Sigmoid colon (tissue), 7 donors: ENCODE results near the gene NEK2. TPM values are rescaled to one million over a fixed set of nuclear protein-coding genes. Genes with fewer than 3 reads are reported as not detected.

Source experiments
- DNase-seq: peaks from one replicate; pipeline ENCODE4 v3.0.0-alpha.2; 2019
- H3K27ac ChIP-seq, 4 donors: fragments of 200-600 bp; sonication (generic); one replicate each; pipeline ENCODE4 v1.5.1; 2016 to 2019; ENCODE audit warnings: mild to moderate bottlenecking in 1 of 4
- H3K27me3 ChIP-seq, 3 donors: fragments of 200-600 bp; sonication (generic); one replicate each; pipeline ENCODE4 v1.5.1; 2019; ENCODE audit warnings: mild to moderate bottlenecking in 1 of 3
- H3K36me3 ChIP-seq, 4 donors: fragments of 200-600 bp; sonication (generic); one replicate each; pipeline ENCODE4 v1.5.1; 2016 to 2019
- H3K4me1 ChIP-seq, 4 donors: fragments of 200-600 bp; sonication (generic); one replicate each; pipeline ENCODE4 v1.5.1; 2017 to 2019
- H3K4me3 ChIP-seq, 4 donors: fragments of 200-600 bp; sonication (generic); one replicate each; pipeline ENCODE4 v1.5.1; 2017 to 2019; ENCODE audit warnings: mild to moderate bottlenecking in 2 of 4, moderate library complexity in 1 of 4
- H3K9me3 ChIP-seq, 4 donors: fragments of 200-600 bp in 3 of 4; sonication (generic) in 3 of 4; one replicate each; pipeline versions ENCODE4 v1.5.1 to v1.6.1; 2013 to 2019
- EP300 ChIP-seq, 4 donors: sonication (generic); formaldehyde crosslinking; IDR thresholded peaks; one replicate each; pipeline ENCODE4 v1.6.1; 2017; ENCODE audit warnings: antibody characterized with exemption in 4 of 4
- POLR2A ChIP-seq, 2 donors: fragments of 450-650 bp; IDR thresholded peaks; one replicate each; pipeline ENCODE4 v1.6.1; 2016; ENCODE audit warnings: antibody characterized with exemption in 2 of 2, mild to moderate bottlenecking in 2 of 2, moderate library complexity in 2 of 2
- POLR2AphosphoS5 ChIP-seq, 4 donors: sonication (generic); formaldehyde crosslinking; IDR thresholded peaks; one replicate each; pipeline ENCODE4 v1.6.1; 2017; ENCODE audit warnings: antibody characterized with exemption in 4 of 4
- WGBS, 2 donors: extraction: QIAGEN DNeasy Blood & Tissue Kit; methylation state at CpG; one replicate each; pipeline ENCODE4 v1.1.7; 2013; 5-methylcytosine and 5-hydroxymethylcytosine counted together
- intact Hi-C: fragments of 100-400 bp; cut with DNase I; formaldehyde crosslinking; loops from one replicate; pipeline ENCODE4 v1.15.1; 2023
- polyA plus RNA-seq, 3 donors: library from polyadenylated mRNA; stranded (reverse); fragments of 200-250 nt; gene quantifications; one replicate each; pipeline ENCODE4 v1.2.3, GENCODE V29; 2013
- total RNA-seq, 4 donors: library from RNA; depleted of rRNA; stranded (reverse); fragments of >200 nt; gene quantifications; one replicate each; pipeline ENCODE4 v1.1.0, GENCODE V29; 2016
- TF ChIP-seq, protein P1 (sequence below), 4 experiments: fragments of 450-650 bp in 3 of 4; fragments of 200-600 bp in 1 of 4; IDR thresholded peaks; one replicate each; pipeline ENCODE4 v1.5.1; 2016 to 2019; ENCODE audit warnings: antibody characterized with exemption in 4 of 4, mild to moderate bottlenecking in 3 of 4, moderate library complexity in 2 of 4
- donor health status: healthy with polysubstance abuse.
- donor health status: Bipolar disorder and iron deficiency.
- donor health status: healthy.

Gene NEK2
- total and polyA plus RNA-seq, 7 donors = 0.41 to 11.5 (median 1.9) TPM; not detected in 2

DNA sequence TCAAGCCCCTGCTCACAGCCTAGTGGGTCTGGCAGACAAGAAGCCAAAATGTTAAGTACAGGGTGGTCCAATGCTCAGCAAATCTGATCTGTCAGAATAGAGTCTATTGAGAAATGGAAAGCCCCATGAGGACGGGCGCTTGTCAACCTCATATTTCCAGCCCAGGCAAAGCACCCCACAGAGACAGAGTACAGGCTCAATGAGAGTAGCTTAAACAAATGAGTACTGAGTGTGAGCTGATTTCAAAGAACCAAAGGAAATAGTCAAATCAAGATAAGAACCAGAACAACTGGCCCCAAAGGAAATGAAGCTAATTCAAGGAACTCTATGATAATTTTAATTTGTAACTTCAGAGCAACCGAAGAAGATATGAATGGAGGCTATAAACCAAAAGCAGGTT lies 51.9 kb downstream of the NEK2 start:
- no peak for DNase-seq
- WGBS, 2 donors = 63 to 73% methylated on average over 3 of the region's 3 CpGs
- Histone ChIP-seq H3K36me3 (no peaks in the 10 kb centered on the region), H3K9me3 (no peaks in the 10 kb centered on the region), H3K27me3 (no peaks in the 10 kb centered on the region), H3K4me1 (peaks cover 0 to 9% (median 3%) of the 10 kb centered on the region in 4 donors), H3K4me3 (no peak overlapping the region), H3K27ac (no peak overlapping the region)
- TF ChIP-seq POLR2AphosphoS5 (IDR thresholded peaks at IDR 0.05) (no peak), POLR2A (IDR thresholded peaks at IDR 0.05) (no peak), EP300 (IDR thresholded peaks at IDR 0.05) (no peak)
- TF ChIP-seq, protein P1, sequence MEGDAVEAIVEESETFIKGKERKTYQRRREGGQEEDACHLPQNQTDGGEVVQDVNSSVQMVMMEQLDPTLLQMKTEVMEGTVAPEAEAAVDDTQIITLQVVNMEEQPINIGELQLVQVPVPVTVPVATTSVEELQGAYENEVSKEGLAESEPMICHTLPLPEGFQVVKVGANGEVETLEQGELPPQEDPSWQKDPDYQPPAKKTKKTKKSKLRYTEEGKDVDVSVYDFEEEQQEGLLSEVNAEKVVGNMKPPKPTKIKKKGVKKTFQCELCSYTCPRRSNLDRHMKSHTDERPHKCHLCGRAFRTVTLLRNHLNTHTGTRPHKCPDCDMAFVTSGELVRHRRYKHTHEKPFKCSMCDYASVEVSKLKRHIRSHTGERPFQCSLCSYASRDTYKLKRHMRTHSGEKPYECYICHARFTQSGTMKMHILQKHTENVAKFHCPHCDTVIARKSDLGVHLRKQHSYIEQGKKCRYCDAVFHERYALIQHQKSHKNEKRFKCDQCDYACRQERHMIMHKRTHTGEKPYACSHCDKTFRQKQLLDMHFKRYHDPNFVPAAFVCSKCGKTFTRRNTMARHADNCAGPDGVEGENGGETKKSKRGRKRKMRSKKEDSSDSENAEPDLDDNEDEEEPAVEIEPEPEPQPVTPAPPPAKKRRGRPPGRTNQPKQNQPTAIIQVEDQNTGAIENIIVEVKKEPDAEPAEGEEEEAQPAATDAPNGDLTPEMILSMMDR (IDR thresholded peaks at IDR 0.05) = no peak
- intact Hi-C loops = no loop called here

DNA sequence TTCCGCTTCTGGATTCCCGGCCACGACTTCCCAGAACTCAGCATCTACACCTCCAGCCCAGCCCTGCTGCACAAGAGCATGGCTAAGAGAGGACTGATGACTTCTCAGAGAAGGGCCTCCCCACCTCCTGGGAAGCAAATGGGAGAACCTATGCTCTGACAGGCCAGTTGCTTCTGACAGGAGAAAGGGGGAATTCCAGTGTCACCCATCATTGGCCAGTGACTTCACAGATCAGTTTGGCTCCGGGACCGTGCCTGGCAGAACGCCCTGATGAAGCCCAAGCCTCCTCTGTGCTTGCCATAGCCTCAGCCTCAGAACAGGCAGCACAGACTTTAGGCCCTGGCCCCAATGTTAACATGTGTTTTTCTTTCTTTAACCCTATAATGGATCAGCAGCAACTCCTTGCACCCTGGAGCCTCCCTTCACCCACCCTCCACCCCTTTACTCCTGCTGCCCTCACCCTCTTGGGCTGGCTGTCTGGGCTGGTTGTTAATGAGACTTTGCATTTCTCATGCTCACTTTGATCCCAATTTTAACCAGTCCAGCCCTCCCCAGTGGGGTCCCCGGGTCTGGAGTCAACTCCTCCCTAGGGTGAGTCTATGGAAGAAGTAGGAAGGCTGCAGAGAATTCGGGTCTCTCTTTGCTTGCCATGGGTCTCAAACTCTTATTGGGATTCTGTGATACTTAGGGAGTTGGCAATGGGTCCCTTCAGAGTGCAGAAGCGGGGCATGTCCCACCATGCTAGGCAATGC lies 53.8 kb downstream of the NEK2 start:
- intact Hi-C loops = no loop called here

DNA sequence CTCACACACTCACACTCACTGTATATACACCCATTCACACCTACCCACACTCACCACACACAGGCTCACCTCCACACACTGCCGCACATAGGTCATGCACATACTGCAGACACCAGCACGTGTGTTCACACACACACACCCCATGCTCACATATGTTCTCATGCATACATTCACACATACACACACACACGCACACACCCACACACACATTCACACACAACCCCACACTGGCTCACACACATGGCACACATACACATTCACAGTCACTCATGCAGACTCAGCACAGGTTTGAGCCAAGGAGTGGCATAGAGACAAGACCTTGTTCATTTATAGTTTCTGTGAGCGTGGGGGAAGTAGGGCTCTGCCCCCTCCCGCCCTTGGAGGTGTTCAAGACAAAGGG lies 55.3 kb downstream of the NEK2 start:
- TF ChIP-seq POLR2AphosphoS5 (IDR thresholded peaks at IDR 0.05) (no peak), EP300 (IDR thresholded peaks at IDR 0.05) (no peak), POLR2A (IDR thresholded peaks at IDR 0.05) (no peak)
- TF ChIP-seq, protein P1 (IDR thresholded peaks at IDR 0.05) = no peak
- Histone ChIP-seq H3K9me3 (no peaks in the 10 kb centered on the region), H3K4me3 (no peak overlapping the region), H3K27me3 (no peaks in the 10 kb centered on the region), H3K4me1 (peaks cover 0 to 18% (median 11%) of the 10 kb centered on the region in 4 donors), H3K27ac (no peak overlapping the region), H3K36me3 (no peaks in the 10 kb centered on the region)
- WGBS, 2 donors = 82 to 90% methylated on average over 5 of the region's 5 CpGs
- peak; percentile 26 for DNase-seq
- intact Hi-C loops = no loop called here

More for the DNA sequence above, 53.8 kb downstream of the NEK2 start:
- no peaks in the 10 kb centered on the region for H3K27me3 ChIP-seq
- H3K27ac ChIP-seq = no peak overlapping the region
- no peaks in the 10 kb centered on the region for H3K9me3 ChIP-seq
- TF ChIP-seq POLR2A (IDR thresholded peaks at IDR 0.05) (no peak), EP300 (IDR thresholded peaks at IDR 0.05) (no peak), POLR2AphosphoS5 (IDR thresholded peaks at IDR 0.05) (no peak)
- TF ChIP-seq, protein P1 (IDR thresholded peaks at IDR 0.05) = no peak
- no peaks in the 10 kb centered on the region for H3K36me3 ChIP-seq
- H3K4me3 ChIP-seq = no peak overlapping the region
- peaks cover 0 to 13% (median 5%) of the 10 kb centered on the region in 4 donors for H3K4me1 ChIP-seq
- DNase-seq = peak; percentile 48
- WGBS, 2 donors = 83 to 88% methylated on average over 9 of the region's 9 CpGs

DNA sequence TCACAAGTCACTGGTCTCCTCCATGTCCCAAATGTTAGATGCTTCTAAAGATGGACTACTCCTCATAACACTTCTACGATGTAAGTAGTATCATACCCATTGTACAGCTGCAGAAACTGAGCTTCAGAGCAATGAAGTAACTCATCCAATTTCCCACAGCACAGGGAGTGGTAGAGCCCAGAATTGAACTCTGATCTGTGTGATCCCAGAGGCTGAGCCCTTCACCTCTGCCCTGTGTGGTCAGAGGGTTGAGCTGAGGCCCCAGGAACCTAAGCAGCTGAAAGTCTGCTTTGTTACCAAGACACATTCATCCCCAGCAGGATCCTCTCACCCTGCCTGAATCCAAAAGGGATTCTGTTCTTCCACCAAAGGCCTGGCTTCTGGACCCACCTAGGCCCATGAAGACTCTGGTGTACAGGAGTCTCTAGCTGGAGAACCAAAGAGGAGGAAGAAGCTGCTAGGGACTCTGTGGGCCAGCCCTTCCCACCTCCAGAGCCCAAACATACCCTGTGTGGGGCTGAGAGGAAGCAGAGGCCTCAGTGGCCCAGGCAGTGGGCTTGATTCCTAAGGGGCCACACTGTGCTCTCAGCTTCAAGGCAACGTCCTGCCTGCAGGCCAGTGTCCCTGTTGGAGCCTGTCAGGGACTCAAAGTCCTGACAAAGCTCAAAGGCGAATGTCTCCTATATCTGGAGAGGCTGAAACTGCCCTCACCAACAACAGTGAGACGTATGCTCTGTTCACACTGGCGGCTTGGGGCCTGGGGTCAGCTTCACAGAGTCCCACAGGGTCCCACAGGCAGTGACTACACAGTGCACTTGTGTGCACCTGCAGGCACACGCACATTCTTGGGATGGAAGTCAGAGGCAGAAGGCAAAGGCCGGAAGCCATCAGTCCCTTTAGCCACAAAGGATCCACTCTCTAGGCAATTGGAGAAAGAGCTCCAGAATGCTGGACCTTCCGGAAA lies 56.1 kb downstream of the NEK2 start:
- DNase-seq = peak; percentile 48
- TF ChIP-seq POLR2A (IDR thresholded peaks at IDR 0.05) (no peak), EP300 (IDR thresholded peaks at IDR 0.05) (no peak), POLR2AphosphoS5 (IDR thresholded peaks at IDR 0.05) (no peak)
- TF ChIP-seq, protein P1 (IDR thresholded peaks at IDR 0.05) = no peak
- no peaks in the 10 kb centered on the region for H3K27me3 ChIP-seq

More for the DNA sequence above, 56.1 kb downstream of the NEK2 start:
- Histone ChIP-seq H3K4me3 (no peak overlapping the region), H3K36me3 (no peaks in the 10 kb centered on the region), H3K9me3 (no peaks in the 10 kb centered on the region), H3K27ac (no peak overlapping the region), H3K4me1 (peaks cover 0 to 18% (median 11%) of the 10 kb centered on the region in 4 donors)
- intact Hi-C loops = no loop called here
- WGBS, 2 donors = 80 to 82% methylated on average over 8 of the region's 8 CpGs
